Measurements from ENCODE around the gene ASIP.

Gene ASIP

GRCh38 chr20:34302723-34303533 is 61.7 kb downstream of the ASIP start, which contains the start of gene AHCY:
TSS of gene AHCY (minus strand) at chr20:34303355. CDS start at chr20:34303270, 85 bp downstream.
- TF ChIP-seq, protein P1, sequence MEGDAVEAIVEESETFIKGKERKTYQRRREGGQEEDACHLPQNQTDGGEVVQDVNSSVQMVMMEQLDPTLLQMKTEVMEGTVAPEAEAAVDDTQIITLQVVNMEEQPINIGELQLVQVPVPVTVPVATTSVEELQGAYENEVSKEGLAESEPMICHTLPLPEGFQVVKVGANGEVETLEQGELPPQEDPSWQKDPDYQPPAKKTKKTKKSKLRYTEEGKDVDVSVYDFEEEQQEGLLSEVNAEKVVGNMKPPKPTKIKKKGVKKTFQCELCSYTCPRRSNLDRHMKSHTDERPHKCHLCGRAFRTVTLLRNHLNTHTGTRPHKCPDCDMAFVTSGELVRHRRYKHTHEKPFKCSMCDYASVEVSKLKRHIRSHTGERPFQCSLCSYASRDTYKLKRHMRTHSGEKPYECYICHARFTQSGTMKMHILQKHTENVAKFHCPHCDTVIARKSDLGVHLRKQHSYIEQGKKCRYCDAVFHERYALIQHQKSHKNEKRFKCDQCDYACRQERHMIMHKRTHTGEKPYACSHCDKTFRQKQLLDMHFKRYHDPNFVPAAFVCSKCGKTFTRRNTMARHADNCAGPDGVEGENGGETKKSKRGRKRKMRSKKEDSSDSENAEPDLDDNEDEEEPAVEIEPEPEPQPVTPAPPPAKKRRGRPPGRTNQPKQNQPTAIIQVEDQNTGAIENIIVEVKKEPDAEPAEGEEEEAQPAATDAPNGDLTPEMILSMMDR (IDR thresholded peaks at IDR 0.05; ENCODE audit: borderline replicate concordance, control extremely low read depth, extremely low read depth, insufficient read depth, missing control alignments), result no peak
- peak; percentile 97 for DNase-seq (ENCODE audit: low spot score)
- in situ Hi-C loops (cut with MboI; ENCODE audit: low sequenced_read_pairs, unreplicated experiment), result no loop called here

- TF ChIP-seq, protein P1 (IDR thresholded peaks at IDR 0.05; ENCODE audit: borderline replicate concordance, control extremely low read depth, extremely low read depth, insufficient read depth, missing control alignments), result no peak
- in situ Hi-C loops (cut with MboI; ENCODE audit: low sequenced_read_pairs, unreplicated experiment), result no loop called here
- DNase-seq (ENCODE audit: low spot score), result no peak
These were observed 64.4 kb downstream of the ASIP start for GRCh38 chr20:34305333-34306230.

- in situ Hi-C loops (cut with MboI; ENCODE audit: low sequenced_read_pairs, unreplicated experiment), result loop anchor here (10.0 kb wide), 1 partner anchor 165 kb away; no protein-coding TSS in a partner anchor
- no peak for DNase-seq (ENCODE audit: low spot score)
- TF ChIP-seq, protein P1 (IDR thresholded peaks at IDR 0.05; ENCODE audit: borderline replicate concordance, control extremely low read depth, extremely low read depth, insufficient read depth, missing control alignments), result no peak
These were observed 68.5 kb downstream of the ASIP start for GRCh38 chr20:34309691-34310090.

DNA sequence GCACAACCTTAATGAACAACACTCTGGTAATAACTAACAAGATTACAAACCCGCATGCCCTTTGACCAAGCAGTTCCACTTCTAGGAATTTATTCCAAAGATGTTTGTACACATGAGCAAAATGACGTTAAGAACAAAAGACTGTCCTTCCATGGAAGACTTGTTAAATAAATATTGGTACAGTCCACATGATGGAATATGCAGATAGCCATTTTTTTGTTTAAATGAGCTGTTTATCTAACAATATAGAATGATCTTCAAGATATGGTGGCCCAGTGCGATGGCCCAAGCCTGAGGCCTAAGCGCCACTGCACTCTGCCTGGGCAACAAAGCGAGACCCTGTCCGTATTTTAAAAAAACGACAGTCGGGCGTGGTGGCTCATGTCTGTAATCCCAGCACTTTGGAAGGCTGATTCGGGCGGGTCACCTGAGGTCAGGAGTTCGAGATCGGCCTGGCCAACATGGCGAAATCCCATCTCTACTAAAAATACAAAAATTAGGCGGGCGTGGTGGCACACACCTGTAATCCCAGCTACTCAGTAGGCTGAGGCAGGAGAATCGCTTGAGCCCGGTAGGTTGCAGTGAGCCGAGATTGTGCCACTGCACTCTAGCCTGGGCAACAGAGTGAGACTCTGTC is 69.4 kb downstream of the ASIP start:
- TF ChIP-seq, protein P1 (IDR thresholded peaks at IDR 0.05; ENCODE audit: borderline replicate concordance, control extremely low read depth, extremely low read depth, insufficient read depth, missing control alignments), result no peak
- DNase-seq (ENCODE audit: low spot score), result no peak
- in situ Hi-C loops (cut with MboI; ENCODE audit: low sequenced_read_pairs, unreplicated experiment), result loop anchor here (10.0 kb wide), 1 partner anchor 164 kb away; no protein-coding TSS in a partner anchor

DNA sequence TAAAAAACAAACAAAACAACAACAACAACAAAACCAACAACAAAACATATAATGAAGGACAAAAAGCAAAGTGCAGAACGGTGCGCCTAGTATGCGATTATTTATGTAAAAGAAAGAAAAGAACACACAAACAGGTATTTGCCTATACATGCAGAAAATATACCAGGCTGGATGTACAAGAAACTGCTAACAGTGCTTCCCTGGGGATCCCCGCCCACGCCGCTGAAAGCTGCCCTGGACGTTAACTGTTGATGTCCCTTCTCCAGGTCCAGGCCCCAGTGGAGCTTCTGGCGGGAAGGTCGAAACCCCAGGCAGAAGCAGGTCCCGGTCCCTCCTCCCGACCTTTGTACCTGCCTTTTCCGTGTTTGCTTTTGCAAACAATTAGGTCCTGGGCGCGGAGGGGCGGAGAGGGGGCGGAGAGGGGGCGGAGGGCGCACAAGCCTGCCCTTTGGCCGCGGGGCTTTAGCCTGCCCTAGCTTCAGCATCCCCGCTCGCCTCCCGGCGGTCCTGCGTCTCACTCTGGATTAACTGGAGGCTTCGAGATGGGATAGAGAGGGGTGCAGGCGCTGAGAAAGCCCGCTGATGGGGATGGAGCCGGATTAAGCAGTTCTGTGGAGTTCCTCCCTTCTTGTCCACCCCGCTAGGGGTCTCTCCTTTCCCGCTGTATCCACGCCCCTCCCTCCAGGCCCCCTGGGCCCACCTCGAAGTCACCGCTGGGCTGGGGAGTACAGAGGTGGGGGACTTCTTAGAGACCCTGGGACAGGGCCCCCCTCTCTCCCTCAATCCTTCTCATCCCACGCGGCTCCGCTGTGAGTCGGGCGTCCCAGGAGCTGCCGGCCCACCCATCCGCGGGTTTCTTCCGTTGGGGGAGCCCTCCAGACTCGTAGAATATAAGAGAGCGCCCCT is 70.1 kb downstream of the ASIP start:
- no peak for DNase-seq (ENCODE audit: low spot score)
- TF ChIP-seq, protein P1 (IDR thresholded peaks at IDR 0.05; ENCODE audit: borderline replicate concordance, control extremely low read depth, extremely low read depth, insufficient read depth, missing control alignments), result no peak
- in situ Hi-C loops (cut with MboI; ENCODE audit: low sequenced_read_pairs, unreplicated experiment), result loop anchor here (10.0 kb wide), 1 partner anchor 163 kb away; no protein-coding TSS in a partner anchor
